Type B pancreatic cell (in vitro differentiated cells): ENCODE results near the gene ATAD5. TPM values are rescaled to one million over a fixed set of nuclear protein-coding genes. Genes with fewer than 3 reads are reported as not detected.
A peak's percentile ranks its signal among the peaks of the same experiment; 100 is the strongest.

Source experiments
- DNase-seq: peaks from one replicate; pipeline ENCODE4 v3.0.0; 2021; ENCODE audit warnings: mixed read lengths; ENCODE audit not compliant: unreplicated experiment; ENCODE audit errors: extremely low spot score
- H3K27ac Mint-ChIP-seq: 2 replicates; pipeline ENCODE4 v1.8.0; 2021; ENCODE audit warnings: mild to moderate bottlenecking, mixed read lengths
- H3K27me3 Mint-ChIP-seq: 2 replicates; pipeline ENCODE4 v1.8.0; 2021; ENCODE audit warnings: mixed read lengths
- H3K36me3 Mint-ChIP-seq: 2 replicates; pipeline ENCODE4 v1.8.0; 2021; ENCODE audit warnings: mixed read lengths
- H3K4me1 Mint-ChIP-seq: one replicate; pipeline ENCODE4 v1.8.0; 2021; ENCODE audit warnings: mixed read lengths; ENCODE audit not compliant: unreplicated experiment
- H3K4me3 Mint-ChIP-seq: 2 replicates; pipeline ENCODE4 v1.8.0; 2021; ENCODE audit warnings: mild to moderate bottlenecking, mixed read lengths
- H3K9me3 Mint-ChIP-seq: 2 replicates; pipeline ENCODE4 v1.8.0; 2021; ENCODE audit warnings: mixed read lengths
- total RNA-seq: library from RNA; stranded (reverse); gene quantifications from 2 replicates; pipeline ENCODE4 v1.2.1, GENCODE V29; 2021; ENCODE audit warnings: low replicate concordance
- TF ChIP-seq, protein P1 (sequence below): fragments of 200-600 bp; sonication (generic); conservative IDR thresholded peaks from 2 replicates; pipeline ENCODE4 v1.5.0; 2021; ENCODE audit warnings: antibody characterized with exemption, mild to moderate bottlenecking

The ATAD5 gene
- total RNA-seq, 1 donor from 2014 or later, result 14.3 TPM

DNA sequence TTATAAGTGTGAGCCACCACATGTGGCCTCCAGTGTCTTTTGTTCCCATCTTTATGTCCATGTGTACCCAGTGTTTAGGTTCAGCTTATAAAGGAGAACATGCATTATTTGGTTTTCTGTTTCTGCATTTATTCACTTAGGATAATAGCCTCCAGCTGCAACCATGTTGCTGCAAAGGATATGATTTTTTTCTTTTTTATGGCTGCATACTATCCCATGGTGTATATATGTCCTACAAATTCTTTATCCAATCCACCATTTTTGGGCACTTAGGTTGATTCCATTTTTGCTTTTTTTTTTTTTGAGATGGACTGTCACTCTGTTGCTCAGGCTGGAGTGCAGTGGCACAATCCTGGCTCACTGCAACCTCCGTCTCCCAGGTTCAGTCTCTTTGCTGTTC is 32.9 kb downstream of the ATAD5 start:
- no peak overlapping the region for H3K4me3 Mint-ChIP-seq
- TF ChIP-seq, protein P1, sequence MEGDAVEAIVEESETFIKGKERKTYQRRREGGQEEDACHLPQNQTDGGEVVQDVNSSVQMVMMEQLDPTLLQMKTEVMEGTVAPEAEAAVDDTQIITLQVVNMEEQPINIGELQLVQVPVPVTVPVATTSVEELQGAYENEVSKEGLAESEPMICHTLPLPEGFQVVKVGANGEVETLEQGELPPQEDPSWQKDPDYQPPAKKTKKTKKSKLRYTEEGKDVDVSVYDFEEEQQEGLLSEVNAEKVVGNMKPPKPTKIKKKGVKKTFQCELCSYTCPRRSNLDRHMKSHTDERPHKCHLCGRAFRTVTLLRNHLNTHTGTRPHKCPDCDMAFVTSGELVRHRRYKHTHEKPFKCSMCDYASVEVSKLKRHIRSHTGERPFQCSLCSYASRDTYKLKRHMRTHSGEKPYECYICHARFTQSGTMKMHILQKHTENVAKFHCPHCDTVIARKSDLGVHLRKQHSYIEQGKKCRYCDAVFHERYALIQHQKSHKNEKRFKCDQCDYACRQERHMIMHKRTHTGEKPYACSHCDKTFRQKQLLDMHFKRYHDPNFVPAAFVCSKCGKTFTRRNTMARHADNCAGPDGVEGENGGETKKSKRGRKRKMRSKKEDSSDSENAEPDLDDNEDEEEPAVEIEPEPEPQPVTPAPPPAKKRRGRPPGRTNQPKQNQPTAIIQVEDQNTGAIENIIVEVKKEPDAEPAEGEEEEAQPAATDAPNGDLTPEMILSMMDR, result no peak
- H3K36me3 Mint-ChIP-seq, result peaks cover 20% of the 10 kb centered on the region
- H3K4me1 Mint-ChIP-seq, result no peaks in the 10 kb centered on the region
- no peak overlapping the region for H3K27ac Mint-ChIP-seq
- no peaks in the 10 kb centered on the region for H3K9me3 Mint-ChIP-seq
- no peaks in the 10 kb centered on the region for H3K27me3 Mint-ChIP-seq
- no peak for DNase-seq

DNA sequence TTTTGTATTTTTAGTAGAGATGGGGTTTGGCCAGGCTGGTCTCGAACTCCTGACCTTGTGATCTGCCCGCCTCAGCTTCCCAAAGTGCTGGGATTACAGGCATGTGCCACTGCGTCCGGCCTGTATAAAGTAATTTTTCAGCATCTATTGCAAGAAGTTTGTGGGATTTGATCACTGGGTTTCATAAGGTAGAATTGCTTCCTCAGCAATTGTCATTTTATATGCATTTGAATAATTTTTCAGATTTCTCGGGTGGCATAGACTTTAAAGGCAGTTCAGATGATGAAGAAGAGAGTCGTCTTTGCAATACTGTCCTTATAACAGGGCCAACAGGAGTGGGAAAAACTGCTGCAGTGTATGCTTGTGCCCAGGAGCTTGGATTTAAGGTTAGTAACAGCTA is 37.2 kb downstream of the ATAD5 start:
- no peak for DNase-seq
- H3K27ac Mint-ChIP-seq, result no peak overlapping the region
- no peaks in the 10 kb centered on the region for H3K9me3 Mint-ChIP-seq
- no peak overlapping the region for H3K4me3 Mint-ChIP-seq
- H3K36me3 Mint-ChIP-seq, result peaks cover 21% of the 10 kb centered on the region
- TF ChIP-seq, protein P1, result no peak
- H3K4me1 Mint-ChIP-seq, result no peaks in the 10 kb centered on the region
- no peaks in the 10 kb centered on the region for H3K27me3 Mint-ChIP-seq

DNA sequence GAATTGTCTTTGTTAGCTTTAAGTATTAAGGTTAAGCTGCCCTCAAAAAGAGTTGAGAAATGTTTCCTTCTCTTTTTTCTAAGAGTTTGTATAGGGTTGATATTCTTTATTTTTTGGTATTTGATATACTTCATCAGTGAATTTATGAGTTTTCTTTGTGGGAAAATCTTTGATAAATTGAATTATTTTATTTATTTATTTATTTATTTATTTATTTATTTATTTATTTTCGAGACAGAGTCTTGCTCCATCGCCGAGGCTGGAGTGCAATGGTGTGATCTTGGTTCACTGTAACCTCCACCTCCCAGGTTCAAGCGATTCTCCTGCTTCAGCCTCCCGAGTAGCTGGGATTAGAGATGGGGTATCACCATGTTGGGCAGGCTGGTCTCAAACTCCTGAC is 54.4 kb downstream of the ATAD5 start:
- no peak for DNase-seq
- no peak overlapping the region for H3K27ac Mint-ChIP-seq
- H3K4me1 Mint-ChIP-seq, result no peaks in the 10 kb centered on the region
- no peaks in the 10 kb centered on the region for H3K36me3 Mint-ChIP-seq
- no peaks in the 10 kb centered on the region for H3K9me3 Mint-ChIP-seq
- H3K4me3 Mint-ChIP-seq, result no peak overlapping the region
- no peaks in the 10 kb centered on the region for H3K27me3 Mint-ChIP-seq
- TF ChIP-seq, protein P1, result no peak

DNA sequence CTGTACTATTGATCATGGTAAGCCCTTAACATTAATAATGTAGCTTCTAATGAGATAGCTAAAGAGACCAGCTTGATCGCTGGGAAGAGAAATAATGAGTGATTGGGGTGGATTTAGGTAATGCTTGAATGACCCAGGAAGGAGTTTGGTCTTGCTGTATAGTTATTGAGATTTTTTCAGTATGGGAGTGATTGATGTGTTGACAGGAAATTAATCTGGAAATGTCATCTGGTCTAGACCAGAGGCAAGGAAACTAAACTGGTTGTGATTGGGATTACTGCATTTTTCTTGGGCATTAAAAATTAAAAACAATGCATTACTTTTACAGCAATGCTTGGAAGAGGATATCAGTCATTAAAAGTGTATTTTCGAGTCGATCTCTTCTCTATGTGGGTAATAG is 62.5 kb downstream of the ATAD5 start:
- peaks cover 8% of the 10 kb centered on the region for H3K36me3 Mint-ChIP-seq
- H3K4me1 Mint-ChIP-seq, result no peaks in the 10 kb centered on the region
- no peaks in the 10 kb centered on the region for H3K9me3 Mint-ChIP-seq
- no peak for DNase-seq
- TF ChIP-seq, protein P1, result no peak
- H3K4me3 Mint-ChIP-seq, result no peak overlapping the region
- H3K27ac Mint-ChIP-seq, result no peak overlapping the region
- no peaks in the 10 kb centered on the region for H3K27me3 Mint-ChIP-seq

DNA sequence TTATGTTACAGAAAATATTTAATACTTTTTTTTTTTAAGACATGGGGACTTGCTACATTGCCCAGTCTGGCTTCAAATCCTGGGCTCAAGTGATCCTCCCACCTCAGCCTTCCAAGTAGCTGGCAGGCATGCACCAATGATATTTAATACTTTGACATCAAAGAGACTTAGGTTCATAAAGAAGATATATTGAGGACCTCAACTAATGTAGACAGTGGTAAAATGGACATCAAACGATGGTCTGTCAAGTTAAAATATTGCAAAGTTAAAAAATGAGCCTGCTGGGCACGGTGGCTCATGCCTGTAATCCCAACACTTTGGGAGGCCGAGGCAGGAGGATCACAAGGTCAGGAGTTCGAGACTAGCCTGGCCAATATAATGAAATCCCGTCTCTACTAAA is 65.5 kb downstream of the ATAD5 start:
- no peaks in the 10 kb centered on the region for H3K9me3 Mint-ChIP-seq
- H3K36me3 Mint-ChIP-seq, result peaks cover 10% of the 10 kb centered on the region
- H3K4me3 Mint-ChIP-seq, result no peak overlapping the region
- no peak for DNase-seq
- no peaks in the 10 kb centered on the region for H3K4me1 Mint-ChIP-seq
- TF ChIP-seq, protein P1, result no peak
- H3K27ac Mint-ChIP-seq, result no peak overlapping the region
- no peaks in the 10 kb centered on the region for H3K27me3 Mint-ChIP-seq

DNA sequence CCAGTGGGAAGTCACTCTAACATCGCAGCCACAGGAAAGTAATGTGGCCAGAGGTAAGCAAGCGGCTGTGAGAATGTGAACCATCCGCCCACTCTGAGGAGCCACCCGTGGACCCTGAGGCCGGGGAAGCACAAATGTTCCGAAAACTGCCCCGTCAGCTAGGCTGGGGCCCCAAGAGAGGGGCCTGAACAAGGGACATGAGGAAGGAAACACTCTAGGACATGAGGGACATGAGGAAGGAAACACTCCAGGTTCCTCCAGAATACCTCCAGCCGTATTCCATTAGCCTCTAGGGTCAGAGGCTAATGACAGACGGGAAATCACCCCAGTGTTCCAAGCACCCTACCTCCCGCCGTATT is 74.0 kb downstream of the ATAD5 start:
- Mint-ChIP-seq H3K4me1 (peaks cover 15% of the 10 kb centered on the region), H3K4me3 (peak overlapping the region; percentile 98), H3K27ac (peak overlapping the region; percentile 88), H3K36me3 (peaks cover 8% of the 10 kb centered on the region), H3K9me3 (no peaks in the 10 kb centered on the region), H3K27me3 (no peaks in the 10 kb centered on the region)
- TF ChIP-seq, protein P1, result no peak
- DNase-seq, result no peak
